IPS DF 4.7 (cell line): ENCODE data around the gene TRMT112.
"Not testable (repeated sequence)": the region's sequence is repeated elsewhere in the genome, so short reads cannot be mapped to it uniquely, and the experiment has no call there.

Experiments used
- DNase-seq: peaks from one replicate; pipeline ENCODE4 v3.0.0-alpha.2; 2013; ENCODE audit warnings: low spot score; ENCODE audit errors: extremely low read depth

Gene TRMT112

GRCh38 chr11:64312947-64313346 is 4.4 kb downstream of the TRMT112 start:
- DNase-seq: no peak

GRCh38 chr11:64307795-64308194 is 9.6 kb downstream of the TRMT112 start:
- not testable (repeated sequence) for DNase-seq

DNA sequence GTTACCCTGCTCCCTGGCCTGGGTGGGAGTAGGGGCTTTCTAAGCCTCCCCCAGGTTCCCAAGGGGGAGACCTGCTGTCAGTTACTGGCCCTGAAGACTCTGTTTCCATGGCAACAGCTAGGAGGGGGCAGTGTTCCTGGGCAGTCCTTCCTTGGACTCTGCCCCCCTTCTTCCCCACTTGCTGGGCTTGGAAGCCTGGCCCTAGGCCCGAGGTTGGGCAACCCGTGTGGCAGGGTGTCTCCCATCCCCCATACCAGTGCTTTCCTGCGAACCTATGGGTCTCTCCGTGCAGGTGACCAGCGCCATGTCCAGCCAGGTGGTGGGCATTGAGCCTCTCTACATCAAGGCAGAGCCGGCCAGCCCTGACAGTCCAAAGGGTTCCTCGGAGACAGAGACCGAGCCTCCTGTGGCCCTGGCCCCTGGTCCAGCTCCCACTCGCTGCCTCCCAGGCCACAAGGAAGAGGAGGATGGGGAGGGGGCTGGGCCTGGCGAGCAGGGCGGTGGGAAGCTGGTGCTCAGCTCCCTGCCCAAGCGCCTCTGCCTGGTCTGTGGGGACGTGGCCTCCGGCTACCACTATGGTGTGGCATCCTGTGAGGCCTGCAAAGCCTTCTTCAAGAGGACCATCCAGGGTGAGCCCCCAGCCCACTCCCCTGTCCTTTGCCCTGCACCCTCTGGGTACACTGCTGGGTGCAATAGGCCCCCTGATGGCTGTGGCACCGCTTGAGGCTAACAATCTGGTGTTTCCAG is 10.3 kb downstream of the TRMT112 start:
- no peak for DNase-seq

DNA sequence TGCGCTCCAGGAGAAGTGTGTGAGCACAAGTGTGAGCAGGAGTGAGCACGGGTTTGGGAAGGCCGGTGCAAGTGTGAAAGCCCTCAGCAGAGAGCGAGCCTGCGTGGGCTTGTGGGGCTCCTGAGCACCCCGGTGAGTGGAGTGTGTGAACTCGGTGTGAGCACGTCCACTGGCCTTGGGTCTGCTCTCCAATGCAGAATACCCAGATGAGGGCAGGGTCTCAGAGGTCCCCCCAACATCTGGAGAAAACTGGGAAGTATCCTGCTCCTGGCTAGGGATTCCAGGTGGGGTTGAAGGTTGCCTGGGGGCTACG is 10.8 kb downstream of the TRMT112 start:
- DNase-seq: no peak

- no peak for DNase-seq
Measured at GRCh38 chr11:64305691-64306562, 11.4 kb downstream of the TRMT112 start.

DNA sequence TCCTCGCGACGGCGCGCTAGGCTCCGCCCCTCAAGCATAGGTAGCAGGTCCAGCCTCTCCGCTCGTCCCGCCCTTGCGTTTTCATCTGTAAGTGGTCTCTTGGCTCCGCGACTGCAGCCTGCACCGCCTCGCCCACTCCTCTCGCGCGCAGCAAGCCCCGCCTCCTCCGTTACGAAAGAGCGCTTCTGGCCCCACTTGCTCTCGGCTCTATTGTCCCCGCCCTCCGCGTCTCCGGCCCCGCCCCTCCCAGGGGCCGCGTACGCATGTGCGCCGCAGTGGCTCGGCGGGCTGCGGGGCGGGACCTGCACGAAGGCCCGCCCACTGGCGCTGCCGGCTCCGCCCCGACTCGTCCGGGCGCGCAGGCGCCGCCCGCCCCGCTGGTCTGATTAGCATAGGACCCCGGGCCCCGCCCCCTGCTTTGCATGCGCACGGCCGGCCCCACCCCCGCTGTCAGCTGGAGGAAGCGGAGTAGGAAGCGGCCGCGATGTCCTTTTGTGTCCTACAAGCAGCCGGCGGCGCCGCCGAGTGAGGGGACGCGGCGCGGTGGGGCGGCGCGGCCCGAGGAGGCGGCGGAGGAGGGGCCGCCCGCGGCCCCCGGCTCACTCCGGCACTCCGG is 12.2 kb downstream of the TRMT112 start, which contains the start of gene ESRRA:
Gene ESRRA (plus strand): TSS at position 450 of the 616 bp plus-strand sequence. CDS start 1,656 bp downstream, outside the sequence.
- DNase-seq: no peak

DNA sequence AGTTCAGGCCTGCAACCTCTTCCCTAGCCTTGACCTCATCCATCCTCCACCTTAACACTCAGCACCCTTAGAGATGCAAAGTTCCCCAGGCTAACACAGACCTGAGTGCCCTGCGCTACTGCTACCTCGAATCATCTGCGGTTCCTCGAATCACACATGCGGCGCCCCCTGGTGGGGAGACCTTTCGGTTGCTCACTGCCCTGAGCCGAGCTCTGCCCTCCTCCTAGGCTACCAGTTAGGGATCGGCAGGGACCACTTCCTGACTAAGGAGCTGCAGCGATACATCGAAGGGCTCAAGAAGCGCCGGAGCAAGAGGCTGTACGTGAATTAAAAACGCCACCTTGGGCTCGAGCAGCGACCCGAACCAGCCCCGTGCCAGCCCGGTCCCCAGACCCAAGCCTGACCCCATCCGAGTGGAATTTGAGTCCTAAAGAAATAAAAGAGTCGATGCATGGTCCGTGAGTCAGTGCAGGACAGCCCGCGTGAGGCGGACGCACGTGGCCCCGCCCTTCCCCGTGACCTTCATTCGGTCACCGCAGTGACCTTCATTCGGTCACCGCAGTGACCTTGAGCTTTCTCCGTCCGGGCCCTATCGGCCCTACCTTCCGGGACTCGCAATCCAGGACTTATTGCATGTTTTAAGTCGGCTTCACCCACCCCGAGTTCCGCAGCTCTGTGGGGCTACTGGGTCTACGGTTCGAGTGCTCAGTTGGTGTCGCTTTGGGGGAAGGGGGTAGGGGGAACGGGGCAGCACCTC is 12.9 kb downstream of the TRMT112 start:
- no peak for DNase-seq

- no peak for DNase-seq
Measured at GRCh38 chr11:64304032-64304315, 13.4 kb downstream of the TRMT112 start.

DNA sequence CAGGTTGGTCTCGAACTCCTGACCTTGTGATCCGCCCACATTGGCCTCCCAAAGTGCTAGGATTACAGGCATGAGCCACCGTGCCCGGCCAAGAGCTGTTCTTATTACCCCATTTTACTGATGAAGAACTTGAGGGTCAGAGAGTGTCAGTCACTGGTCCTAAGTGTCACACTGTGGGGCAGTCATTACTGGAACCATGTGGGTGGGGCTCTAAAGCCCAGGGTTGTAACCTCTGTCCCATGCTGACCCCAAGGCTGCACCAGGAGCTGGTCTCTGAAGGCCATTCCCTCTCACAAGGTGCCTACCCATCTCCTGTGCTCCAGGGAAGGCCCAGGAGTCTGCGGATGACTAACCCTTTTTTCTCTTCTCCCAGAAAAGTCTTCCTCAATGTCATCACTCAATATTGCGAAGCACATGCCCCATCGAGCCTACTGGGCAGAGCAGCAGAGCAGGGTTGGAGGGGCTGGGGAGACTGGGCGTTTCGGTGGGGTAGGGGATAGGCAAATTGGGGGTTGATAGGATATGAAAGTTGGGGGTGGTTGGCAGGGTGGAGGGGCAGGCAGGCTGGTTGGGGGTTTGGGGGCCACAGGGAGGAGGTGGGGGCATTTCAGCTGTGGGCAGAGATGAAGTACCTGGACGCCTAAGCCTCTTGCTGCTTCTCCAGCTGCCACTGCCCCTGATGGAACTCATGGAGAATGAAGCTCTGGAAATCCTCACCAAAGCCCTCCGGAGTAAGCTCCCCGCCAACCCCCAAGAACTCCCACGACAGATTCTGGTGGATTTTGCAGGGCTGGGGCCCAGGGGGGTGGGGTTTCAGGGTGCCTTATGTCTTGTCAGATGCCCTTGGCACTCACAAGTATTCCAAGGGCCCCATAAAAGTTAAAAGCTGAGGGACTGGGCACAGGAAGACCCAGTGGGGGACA is 14.0 kb downstream of the TRMT112 start:
- DNase-seq: no peak

DNA sequence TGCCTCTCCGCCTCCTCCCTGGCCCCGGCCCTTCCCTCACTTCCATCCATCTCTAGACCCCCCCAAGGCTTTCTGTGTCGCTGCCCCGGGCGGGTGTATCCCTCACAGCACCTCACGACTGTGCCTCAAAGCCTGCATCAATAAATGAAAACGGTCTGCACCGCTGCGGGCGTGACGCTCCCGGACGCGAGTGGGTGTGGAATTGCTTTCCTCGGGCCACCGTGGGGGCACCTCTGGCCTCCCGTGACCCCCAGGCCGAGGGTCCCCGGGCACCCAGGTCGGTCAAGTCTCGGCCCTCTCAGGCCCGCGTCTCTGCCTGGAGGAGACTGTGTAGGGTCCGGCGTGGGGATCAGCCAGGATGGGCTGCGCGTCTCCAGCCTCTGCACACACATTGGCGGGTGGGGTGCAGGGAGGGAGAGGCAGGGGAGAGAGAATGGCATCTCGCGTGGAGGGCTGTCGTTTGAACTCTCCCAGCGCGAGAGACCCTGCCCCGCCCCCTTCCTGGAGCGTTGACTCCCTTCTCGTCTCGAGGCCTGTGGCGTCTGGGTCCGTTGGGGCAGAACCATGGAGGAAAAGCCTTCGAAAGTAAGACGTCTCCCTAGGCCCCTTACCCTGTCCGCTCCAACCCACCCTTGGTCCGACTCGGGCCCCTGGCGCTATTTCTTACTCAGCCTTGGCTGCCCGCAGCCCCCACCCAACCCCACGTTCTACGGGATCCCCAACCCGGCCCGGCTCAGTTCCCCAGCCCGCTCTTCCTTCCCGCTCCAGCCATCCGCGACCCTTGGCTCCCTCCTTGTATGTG is 17.3 kb downstream of the TRMT112 start, which contains the start of gene CATSPERZ:
Gene CATSPERZ (plus strand): TSS at position 512 of the 802 bp plus-strand sequence. CDS start 53 bp downstream, at position 565.
- DNase-seq: no peak

GRCh38 chr11:64298966-64299846 is 18.2 kb downstream of the TRMT112 start:
- DNase-seq: no peak

- no peak for DNase-seq
Measured at GRCh38 chr11:64297699-64298358, 19.5 kb downstream of the TRMT112 start.

- no peak for DNase-seq
Measured at GRCh38 chr11:64296830-64297698, 20.3 kb downstream of the TRMT112 start.

- no peak for DNase-seq
Measured at GRCh38 chr11:64296236-64296635, 21.1 kb downstream of the TRMT112 start.

GRCh38 chr11:64295760-64296159 is 21.6 kb downstream of the TRMT112 start:
- DNase-seq: no peak

DNA sequence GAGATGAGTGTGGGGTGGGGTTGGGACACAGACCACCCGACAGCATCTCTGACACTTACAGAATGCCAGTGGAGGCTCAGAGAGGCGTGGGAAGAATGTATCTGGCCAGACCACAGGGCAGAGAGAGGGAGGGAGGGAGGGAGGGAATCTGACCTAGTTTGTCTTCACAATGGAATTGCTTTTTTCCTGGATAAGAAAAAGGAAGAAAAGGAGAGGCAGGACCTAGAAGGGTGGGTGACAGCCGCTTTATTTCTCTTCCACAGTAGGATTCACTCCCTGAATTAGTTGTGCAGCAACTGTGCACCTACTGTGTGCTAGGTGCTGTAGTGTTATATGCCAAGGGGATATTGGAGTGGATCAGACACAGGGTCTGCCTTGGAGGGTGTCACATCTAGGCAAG is 22.6 kb downstream of the TRMT112 start:
- no peak for DNase-seq
